ENCODE data around the gene LRP11.
"Not testable (repeated sequence)": the region's sequence is repeated elsewhere in the genome, so short reads cannot be mapped to it uniquely, and the experiment has no call there.

LRP11 gene

GRCh38 chr6:149897855-149898744, 33.9 kb upstream of the LRP11 start, which contains the start of gene RAET1E:
Gene RAET1E (minus strand): TSS chr6:149898113. CDS start chr6:149890901, 7,212 bp downstream.
- no peak within 1 kb of the TSS for H3K4me3 ChIP-seq (ENCODE audit: low read depth, low read length)

DNA sequence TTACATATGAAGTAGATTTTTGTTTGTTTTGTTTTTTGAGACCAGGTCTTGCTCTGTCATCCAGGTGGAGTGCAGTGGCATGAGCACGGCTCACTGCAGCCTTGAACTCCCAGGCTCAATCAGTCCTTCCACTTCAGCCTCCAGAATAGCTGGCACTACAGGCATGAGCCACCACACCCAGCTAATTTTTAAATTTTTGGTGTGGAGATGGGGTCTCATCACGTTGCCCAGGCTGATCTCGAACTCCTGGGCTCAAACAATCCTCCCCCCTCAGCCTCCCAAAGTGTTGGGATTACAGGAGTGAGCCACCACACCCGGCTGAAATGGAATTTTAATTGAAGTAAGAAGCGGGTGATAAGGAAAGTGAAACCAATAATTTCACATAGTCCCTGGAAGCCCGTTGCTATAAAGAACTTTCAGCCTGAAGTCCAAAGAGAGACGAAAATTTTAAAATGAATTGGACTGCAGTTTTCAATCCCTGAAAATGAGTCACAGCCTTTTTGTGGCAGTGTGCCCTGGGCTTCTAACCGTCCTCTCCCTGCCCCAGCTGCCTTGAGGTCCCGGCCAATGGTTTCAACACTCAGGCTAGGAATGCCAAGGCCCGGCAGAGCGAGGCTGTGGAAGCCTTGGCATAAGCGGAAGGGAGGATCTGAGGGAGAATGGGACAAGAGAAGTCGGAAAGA, 33.0 kb upstream of the LRP11 start:
- H3K4me3 ChIP-seq (ENCODE audit: low read depth, low read length): no peak overlapping the region

DNA sequence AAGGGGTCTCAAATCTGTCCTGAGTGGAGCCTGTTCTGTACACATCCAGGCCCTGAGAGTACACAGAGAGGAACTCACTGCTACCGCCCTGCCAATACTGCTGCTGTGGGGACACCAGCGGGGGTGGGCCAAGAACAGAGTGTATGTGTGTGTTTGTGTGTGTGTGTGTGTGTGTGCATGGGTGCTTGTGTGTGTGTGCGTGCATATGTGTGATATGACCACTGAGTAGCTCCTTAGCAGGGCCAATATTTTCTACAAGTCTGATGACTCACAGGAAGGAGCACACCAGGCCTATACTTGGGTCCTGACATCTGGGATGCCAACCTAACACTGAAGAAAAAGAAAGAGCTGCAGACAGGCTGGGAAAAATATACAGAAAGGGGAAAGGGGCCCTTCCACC, 32.3 kb upstream of the LRP11 start:
- no peak overlapping the region for H3K4me3 ChIP-seq (ENCODE audit: low read depth, low read length)

- no peak overlapping the region for H3K4me3 ChIP-seq (ENCODE audit: low read depth, low read length)
Observed at GRCh38 chr6:149895833-149896271, 31.7 kb upstream of the LRP11 start.

DNA sequence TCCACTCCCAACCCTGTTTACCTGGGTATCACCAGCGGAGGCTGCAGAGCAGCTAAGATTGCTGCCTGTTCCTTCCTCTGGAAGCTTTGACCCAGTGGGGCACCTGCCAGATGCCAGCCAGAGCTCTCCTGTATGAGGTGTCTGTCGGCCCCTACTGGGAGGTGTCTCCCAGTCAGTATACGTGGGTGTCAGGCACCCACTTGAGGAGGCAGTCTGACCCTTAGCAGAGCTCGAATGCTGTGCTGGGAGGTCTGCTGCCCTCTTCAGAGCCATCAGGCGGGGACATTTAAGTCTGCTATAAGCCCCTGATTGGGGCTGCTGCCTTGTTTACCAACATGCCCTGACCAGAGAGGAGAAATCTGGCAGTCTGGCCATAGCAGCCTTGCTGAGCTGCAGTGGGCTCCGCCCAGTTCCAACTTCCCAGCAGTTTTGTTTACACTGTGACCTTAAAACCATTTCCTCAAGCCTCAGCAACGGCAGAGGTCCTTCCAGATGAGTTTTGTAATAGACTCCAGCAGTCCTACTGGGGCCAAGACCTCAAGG, 31.0 kb upstream of the LRP11 start:
- H3K4me3 ChIP-seq (ENCODE audit: low read depth, low read length): no peak overlapping the region

- H3K4me3 ChIP-seq (ENCODE audit: low read depth, low read length): not testable (repeated sequence)
Observed at GRCh38 chr6:149891864-149892263, 27.7 kb upstream of the LRP11 start.

DNA sequence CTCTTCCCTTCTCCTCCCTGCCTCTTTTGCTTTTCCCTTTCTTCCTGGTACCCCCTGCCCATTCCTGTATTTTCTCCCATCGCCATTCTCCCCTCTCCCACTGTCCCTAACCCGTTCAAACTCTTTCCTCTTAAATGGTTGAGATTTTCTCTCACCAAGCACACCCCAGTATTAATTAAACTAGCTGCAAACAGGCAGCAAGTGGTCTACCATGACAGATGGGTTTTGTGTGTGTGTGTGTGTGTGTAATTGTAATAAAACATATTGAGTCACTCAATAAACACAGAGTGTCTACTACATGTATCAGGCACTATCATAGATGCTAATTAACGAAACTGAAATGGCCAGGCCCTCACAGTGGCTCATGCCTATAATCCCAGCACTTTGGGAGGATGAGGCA, 27.1 kb upstream of the LRP11 start:
- H3K4me3 ChIP-seq (ENCODE audit: low read depth, low read length): no peak overlapping the region

GRCh38 chr6:149890629-149891045, 26.5 kb upstream of the LRP11 start:
- no peak overlapping the region for H3K4me3 ChIP-seq (ENCODE audit: low read depth, low read length)

DNA sequence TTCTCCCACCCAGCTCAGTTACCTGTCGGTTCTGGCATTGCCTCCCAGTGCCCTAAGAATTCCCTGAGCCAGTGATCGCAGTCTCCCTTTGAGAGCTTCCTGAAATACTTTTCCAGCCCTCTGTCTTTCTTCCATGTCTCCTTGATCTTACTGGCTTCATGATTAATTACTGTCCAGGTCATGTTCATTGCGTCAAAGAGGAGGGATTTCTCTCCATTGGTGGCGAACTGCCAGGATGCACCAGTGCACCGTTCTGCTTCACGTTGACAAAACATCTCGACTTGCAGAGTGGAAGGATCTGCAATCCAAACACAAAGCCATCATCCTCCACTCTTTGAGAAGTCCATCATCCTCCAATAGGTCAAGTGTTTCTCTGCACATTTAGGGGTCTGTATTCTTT, 25.2 kb upstream of the LRP11 start:
- H3K4me3 ChIP-seq (ENCODE audit: low read depth, low read length): no peak overlapping the region

DNA sequence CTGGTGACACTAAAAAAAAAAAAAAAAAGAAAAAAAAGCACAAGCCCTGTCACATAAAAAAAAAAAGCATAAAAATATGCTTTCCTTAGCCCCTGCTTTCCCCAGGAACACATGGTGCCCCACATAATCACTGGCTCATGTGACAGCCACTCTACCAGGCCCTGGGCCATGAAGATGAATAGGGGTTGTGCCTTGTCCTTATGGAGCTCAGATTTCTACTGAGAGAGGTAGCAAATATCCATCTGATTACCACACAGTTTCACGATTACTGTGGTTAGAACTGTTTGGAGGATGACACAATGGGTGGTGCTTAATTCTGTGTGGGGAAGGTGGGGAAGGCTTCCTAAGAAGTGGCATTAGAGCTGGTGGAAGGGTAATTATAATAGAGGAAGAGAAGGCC, 24.5 kb upstream of the LRP11 start:
- no peak overlapping the region for H3K4me3 ChIP-seq (ENCODE audit: low read depth, low read length)

GRCh38 chr6:149888093-149888492, 23.9 kb upstream of the LRP11 start:
- H3K4me3 ChIP-seq (ENCODE audit: low read depth, low read length): no peak overlapping the region

GRCh38 chr6:149887343-149887742, 23.2 kb upstream of the LRP11 start:
- H3K4me3 ChIP-seq (ENCODE audit: low read depth, low read length): no peak overlapping the region

- H3K4me3 ChIP-seq (ENCODE audit: low read depth, low read length): no peak overlapping the region
Observed at GRCh38 chr6:149885888-149886287, 21.7 kb upstream of the LRP11 start.

- H3K4me3 ChIP-seq (ENCODE audit: low read depth, low read length): no peak overlapping the region
Observed at GRCh38 chr6:149884617-149885016, 20.5 kb upstream of the LRP11 start.

DNA sequence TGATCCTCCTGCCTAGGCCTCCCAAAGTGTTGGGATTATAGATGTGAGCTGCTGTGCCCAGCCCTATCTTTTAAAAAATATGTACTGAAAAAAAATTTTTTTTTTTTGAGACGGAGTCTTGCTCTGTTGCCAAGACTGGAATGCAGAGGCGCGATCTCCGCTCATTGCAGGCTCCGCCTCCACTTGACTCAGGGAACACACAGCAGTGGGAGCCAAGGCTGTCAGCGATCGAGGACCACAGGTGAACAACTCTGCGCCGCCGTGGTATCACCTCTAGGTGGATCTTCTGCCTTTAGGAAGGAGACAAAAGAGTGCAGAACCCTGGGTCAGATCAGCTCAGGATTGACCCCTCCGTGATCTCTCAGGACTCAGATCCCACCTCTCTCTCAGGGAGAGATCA, 20.1 kb upstream of the LRP11 start:
- H3K4me3 ChIP-seq (ENCODE audit: low read depth, low read length): no peak overlapping the region

DNA sequence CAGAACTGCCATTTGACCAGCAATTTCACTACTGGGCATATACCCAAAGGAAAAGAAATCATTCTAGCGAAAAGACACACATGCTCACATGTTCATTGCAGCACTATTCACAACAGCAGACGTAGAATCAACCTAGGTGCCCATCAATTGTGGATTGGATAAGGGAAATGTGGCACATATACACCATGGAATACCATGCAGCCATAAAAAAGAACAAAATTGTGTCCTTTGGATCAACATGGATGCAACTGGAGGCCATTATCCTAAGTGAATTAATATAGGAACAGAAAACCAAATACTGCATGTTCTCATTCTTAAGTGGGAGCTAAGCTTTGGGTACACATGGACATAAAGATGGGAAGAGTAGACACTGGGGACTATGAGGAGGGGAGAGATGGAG, 17.7 kb upstream of the LRP11 start:
- no peak overlapping the region for H3K4me3 ChIP-seq (ENCODE audit: low read depth, low read length)

GRCh38 chr6:149881066-149881766, 17.1 kb upstream of the LRP11 start:
- no peak overlapping the region for H3K4me3 ChIP-seq (ENCODE audit: low read depth, low read length)

GRCh38 chr6:149877659-149878058, 13.5 kb upstream of the LRP11 start:
- H3K4me3 ChIP-seq (ENCODE audit: low read depth, low read length): no peak overlapping the region

- no peak overlapping the region for H3K4me3 ChIP-seq (ENCODE audit: low read depth, low read length)
Observed at GRCh38 chr6:149876241-149876933, 12.2 kb upstream of the LRP11 start.

DNA sequence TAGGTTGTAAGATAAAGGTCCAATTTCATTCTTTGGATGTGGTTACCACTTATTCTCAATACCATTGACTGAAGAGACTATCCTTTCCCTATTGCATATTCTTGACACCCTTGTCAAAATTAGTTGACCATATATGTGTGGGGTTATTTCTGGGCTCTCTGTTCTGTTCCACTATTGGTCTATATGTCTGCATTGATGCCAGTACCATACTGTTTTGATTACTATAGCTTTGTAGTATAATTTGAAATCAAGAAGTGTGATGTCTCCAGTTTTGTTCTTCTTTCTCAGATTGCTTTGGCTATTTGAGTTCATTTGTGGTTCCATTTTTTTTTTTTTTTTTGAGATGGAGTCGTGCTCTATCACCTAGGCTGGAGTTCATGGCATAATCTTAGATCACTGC, 8.1 kb upstream of the LRP11 start:
- no peak overlapping the region for H3K4me3 ChIP-seq (ENCODE audit: low read depth, low read length)

GRCh38 chr6:149871182-149871581, 7.0 kb upstream of the LRP11 start:
- H3K4me3 ChIP-seq (ENCODE audit: low read depth, low read length): no peak overlapping the region

Data from iPS-11a (cell line).